HG02884 (cell line): Measurements from ENCODE around the gene PVRIG.
A peak's percentile ranks its signal among the peaks of the same experiment; 100 is the strongest.
"Not testable (repeated sequence)": the region's sequence is repeated elsewhere in the genome, so short reads cannot be mapped to it uniquely, and the experiment has no call there.

Experiments
- ATAC-seq: cut with Tn5 transposase; IDR thresholded peaks from one replicate; pipeline ENCODE4 v1.9.1; 2021; ENCODE audit warnings: mild to moderate bottlenecking, moderate library complexity; ENCODE audit not compliant: unreplicated experiment

The PVRIG gene

GRCh38 chr7:100219801-100220585, at the start of gene PVRIG:
TSS of gene PVRIG (plus strand) at chr7:100219949. CDS start at chr7:100219971, 22 bp downstream.
- not testable (repeated sequence) for ATAC-seq

GRCh38 chr7:100170101-100170897, 49.5 kb upstream of the PVRIG start:
- ATAC-seq = no peak

- ATAC-seq = no peak
Observed at GRCh38 chr7:100171087-100171681, 48.6 kb upstream of the PVRIG start.

GRCh38 chr7:100171840-100172239, 47.9 kb upstream of the PVRIG start:
- ATAC-seq = no peak

GRCh38 chr7:100173806-100174495, 45.8 kb upstream of the PVRIG start:
- ATAC-seq = no peak

GRCh38 chr7:100174582-100174981, 45.2 kb upstream of the PVRIG start:
- no peak for ATAC-seq

GRCh38 chr7:100175296-100175935, 44.3 kb upstream of the PVRIG start:
- no peak for ATAC-seq

GRCh38 chr7:100176096-100177044, 43.4 kb upstream of the PVRIG start:
- no peak for ATAC-seq

- ATAC-seq = peak; percentile 86
Observed at GRCh38 chr7:100177045-100178001, 42.4 kb upstream of the PVRIG start, which contains the start of the genes GPC2 and STAG3. TSS of gene GPC2 (minus strand) at chr7:100177381. CDS start at chr7:100177199, 182 bp downstream. TSS of gene STAG3 (plus strand) at chr7:100177918. CDS start at chr7:100180557, 2,639 bp downstream.

GRCh38 chr7:100180084-100180483, 39.7 kb upstream of the PVRIG start:
- ATAC-seq = not testable (repeated sequence)

GRCh38 chr7:100182616-100183015, 37.1 kb upstream of the PVRIG start:
- not testable (repeated sequence) for ATAC-seq

- not testable (repeated sequence) for ATAC-seq
Observed at GRCh38 chr7:100183090-100183489, 36.7 kb upstream of the PVRIG start.

- ATAC-seq = no peak
Observed at GRCh38 chr7:100185726-100186125, 34.0 kb upstream of the PVRIG start.

GRCh38 chr7:100189061-100189460, 30.7 kb upstream of the PVRIG start:
- ATAC-seq = no peak

- ATAC-seq = no peak
Observed at GRCh38 chr7:100190048-100190711, 29.6 kb upstream of the PVRIG start.

- ATAC-seq = no peak
Observed at GRCh38 chr7:100191775-100192174, 28.0 kb upstream of the PVRIG start.

GRCh38 chr7:100192281-100192862, 27.4 kb upstream of the PVRIG start:
- not testable (repeated sequence) for ATAC-seq
